Transverse colon (tissue), 3 donors: ENCODE measurements around the gene FOXP1.

ENCODE experiments used
- CTCF ChIP-seq, 5 experiments: fragments of 200-600 bp in 3 of 5; fragments of 450-650 bp in 2 of 5; sonication (generic) in 3 of 5; IDR thresholded peaks; 1 replicate in 2 of 5; 2 replicates in 3 of 5; pipeline ENCODE4 v1.5.1; 2016 to 2017; ENCODE audit warnings: antibody characterized with exemption in 5 of 5, inconsistent platforms in 3 of 5, mild to moderate bottlenecking in 2 of 5, moderate library complexity in 1 of 5
- EP300 ChIP-seq: sonication (generic); formaldehyde crosslinking; IDR thresholded peaks from one replicate; pipeline ENCODE4 v1.6.1; 2017; ENCODE audit warnings: antibody characterized with exemption, low read depth

DNA sequence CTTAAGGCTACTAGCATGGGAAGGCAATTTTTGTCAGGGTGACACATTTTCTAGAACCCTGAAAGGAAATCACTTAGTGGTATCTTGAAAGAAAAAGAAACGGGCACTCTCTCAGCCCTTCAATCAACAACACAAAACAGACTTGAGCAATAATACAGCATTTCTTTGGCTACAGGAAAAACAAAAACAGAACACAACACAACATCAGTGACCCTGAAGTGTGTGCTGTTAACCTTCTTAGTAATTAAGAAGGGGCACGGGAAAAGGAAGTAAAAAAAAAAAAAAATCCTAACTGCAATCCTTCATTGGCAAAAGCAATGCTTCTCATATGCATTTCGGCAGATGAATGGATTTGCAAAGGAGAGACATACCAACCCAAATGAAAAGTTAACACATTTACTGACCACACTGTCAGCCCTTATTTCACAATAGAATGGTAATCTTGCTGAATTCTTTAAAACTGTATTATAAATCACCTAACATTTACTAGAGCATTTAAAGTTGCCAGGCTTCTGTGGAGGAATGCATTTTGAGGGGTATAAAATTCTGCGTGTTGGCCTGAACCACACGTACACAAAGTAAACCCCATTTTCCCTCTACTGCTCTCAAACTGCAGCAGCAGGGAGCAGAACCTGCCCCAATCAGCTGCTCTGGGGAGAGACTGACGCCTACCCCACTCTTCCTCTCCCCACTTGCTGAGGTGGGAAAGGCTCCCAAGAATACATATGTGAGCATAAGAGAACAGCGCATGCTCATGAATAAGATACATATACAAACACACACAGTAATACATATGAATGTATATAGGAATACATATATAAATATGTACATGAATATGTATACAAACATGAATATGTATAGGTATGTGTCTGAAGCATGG, 198.5 kb downstream of the FOXP1 start:
- TF ChIP-seq EP300: no peak
- TF ChIP-seq CTCF (IDR thresholded peaks at IDR 0.05): no peak
